Cerebellar cortex (tissue), 1 donor: ENCODE measurements around the gene CLK4.

Source experiments
- DNase-seq: peaks from one replicate; pipeline ENCODE4 v3.0.0-alpha.2; 2015; ENCODE audit warnings: low spot score

The CLK4 gene

DNA sequence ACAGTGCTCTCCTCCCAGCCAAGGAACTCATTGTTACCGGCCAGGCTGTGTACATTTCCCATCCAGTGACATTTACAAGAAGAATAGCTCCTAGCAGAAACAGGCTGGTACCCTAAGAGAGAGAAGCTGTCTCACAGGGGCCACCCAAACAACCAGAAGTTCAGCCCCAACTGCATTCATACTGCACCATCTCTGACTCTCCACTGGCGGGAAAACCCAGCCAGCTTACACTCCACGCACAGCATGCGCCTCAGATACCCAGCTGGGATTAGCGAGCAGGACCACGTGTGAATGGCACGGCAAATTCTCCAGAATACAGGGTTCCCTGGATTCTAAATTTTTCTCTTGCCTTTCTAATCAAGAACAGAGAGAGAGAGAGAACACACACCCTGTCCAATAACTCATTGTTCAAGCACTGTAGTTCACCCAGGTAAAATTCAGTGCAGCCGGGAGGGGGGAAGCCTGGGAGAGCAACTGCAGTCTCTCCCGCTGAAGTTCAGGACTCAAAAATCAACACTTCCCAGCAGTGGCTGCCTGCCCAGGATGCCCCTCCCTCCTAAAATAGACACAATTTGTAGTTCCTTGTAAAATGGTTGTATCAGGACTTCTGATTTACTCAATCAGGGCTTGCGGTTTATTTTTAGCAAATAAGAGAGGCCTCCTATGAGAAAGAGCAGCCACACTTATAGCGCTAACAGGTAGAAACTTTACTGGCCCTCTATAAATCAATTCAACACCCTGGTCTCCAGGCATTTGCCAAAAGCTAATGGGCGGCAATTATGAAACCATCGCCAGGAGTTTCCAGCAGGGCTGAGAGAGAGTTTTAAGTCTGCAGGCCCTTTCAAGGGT lies 38.9 kb downstream of the CLK4 start:
- no peak for DNase-seq

DNA sequence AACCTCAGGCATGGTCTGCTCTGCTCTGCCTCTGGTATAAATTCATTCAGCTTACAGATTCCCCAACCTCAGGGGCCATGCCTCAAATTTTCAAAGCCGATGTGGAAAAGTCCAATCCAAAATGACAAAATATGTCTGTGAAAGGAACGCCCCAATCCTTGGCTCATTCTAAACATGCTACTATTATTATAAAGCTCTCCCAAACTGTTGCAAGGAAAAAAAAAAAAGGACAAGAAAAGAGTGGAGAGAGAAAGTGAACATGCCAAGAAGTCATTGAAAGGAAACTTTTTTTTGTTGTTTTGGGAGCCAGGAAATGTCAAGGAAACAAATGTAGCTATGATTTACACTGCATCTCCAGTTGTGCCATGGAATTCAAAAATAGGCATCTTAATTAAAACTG lies 40.5 kb downstream of the CLK4 start:
- DNase-seq, result no peak

- DNase-seq, result peak; percentile 20
Measured at GRCh38 chr5:178585421-178585820, 41.4 kb downstream of the CLK4 start.

- no peak for DNase-seq
Measured at GRCh38 chr5:178583279-178583678, 43.6 kb downstream of the CLK4 start.

DNA sequence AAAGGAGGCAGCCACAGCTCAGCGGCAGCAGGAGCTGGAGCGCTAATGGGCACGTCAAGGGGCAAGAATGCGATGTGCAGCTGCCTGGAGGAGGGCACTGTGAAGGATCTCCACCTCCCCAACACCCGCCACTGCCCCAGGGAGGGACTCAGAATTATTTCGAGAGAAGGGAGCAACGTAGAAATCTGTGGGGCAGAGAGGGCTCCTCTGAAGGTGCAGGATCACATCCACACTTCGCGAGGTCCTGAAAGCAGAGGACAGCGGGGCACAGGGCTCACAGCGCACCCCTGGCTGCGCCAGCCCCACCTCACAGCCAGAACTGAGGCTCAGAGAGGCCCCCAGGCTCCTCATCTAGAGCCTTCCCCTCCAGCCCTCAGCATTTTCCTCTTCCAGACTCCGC lies 44.6 kb downstream of the CLK4 start:
- no peak for DNase-seq

GRCh38 chr5:178581621-178582020 lies 45.2 kb downstream of the CLK4 start:
- no peak for DNase-seq

GRCh38 chr5:178580271-178580955 lies 46.4 kb downstream of the CLK4 start:
- DNase-seq, result no peak

DNA sequence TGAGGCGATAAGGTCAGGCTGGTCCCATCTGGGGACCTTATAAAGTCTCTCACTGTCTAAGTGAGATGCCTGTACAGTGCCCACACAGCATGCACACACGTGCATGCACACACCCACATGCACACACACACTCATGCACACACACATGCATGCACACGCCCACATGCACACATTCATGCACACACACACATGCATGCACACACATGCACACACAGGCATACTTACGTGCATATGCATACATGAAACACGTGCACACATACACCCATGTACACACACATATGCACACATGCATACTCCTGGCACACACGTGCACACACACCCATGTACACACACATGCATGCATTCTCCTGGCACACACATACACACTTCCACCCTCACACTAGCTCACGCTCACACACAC lies 48.9 kb downstream of the CLK4 start:
- DNase-seq, result no peak

- DNase-seq, result peak; percentile 22
Measured at GRCh38 chr5:178577376-178577839, 49.4 kb downstream of the CLK4 start.

GRCh38 chr5:178576591-178577351 lies 50.1 kb downstream of the CLK4 start:
- DNase-seq, result no peak

DNA sequence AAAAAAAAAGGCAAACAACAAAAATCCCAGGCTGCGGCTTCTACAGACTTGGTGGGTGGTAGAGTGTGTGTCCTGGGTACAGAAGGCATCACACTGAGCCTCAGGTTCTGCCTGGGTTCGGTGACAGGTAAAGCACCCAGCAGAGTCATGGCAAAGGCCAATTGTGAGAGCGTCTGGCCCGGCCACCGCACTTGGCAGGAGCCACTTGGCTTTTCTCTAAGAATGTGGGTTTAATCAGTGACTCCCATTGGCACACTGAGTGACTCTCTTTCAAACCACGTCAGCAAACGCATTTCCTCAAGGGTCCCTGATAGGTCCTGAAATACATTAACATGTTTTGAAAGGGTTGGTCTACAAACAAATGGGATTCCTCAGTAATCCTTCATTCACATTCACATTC lies 53.6 kb downstream of the CLK4 start:
- no peak for DNase-seq

DNA sequence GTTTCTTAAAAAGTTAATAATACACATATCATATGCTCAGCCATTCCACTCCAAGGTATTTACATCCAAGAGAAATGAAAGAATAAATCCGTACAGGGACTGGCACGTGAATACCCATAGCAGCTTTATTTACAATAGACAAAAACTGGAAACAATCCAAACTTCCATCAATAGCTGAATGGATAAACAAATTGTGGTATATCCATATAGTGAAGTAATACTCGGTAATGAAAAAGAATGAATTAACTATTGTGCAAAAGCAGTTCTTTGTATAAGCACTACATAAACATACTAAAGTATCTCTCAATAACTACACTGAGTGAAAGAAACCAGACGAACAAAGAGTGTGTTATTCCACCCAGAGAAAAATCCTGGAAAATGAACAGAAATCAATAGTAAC lies 54.2 kb downstream of the CLK4 start:
- DNase-seq, result no peak

DNA sequence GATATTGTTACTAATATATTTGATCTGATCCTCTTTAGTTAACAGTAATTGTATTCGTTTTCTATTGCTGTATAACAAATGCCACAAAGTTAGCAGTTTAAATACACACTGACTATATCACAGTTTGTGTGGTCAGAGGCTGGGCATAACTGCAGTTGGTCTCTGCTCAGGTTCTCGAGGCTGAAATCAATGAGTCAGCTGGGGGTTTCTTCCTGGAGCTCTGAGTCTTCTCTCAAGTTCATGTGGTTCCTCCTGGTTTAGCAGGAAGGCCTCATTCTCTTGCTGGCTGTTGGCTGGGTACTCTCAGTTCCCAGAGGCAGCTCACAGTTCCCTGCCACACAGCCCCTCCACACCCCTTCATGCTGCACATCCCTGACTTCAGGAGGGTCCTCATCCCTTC lies 57.4 kb downstream of the CLK4 start:
- no peak for DNase-seq

DNA sequence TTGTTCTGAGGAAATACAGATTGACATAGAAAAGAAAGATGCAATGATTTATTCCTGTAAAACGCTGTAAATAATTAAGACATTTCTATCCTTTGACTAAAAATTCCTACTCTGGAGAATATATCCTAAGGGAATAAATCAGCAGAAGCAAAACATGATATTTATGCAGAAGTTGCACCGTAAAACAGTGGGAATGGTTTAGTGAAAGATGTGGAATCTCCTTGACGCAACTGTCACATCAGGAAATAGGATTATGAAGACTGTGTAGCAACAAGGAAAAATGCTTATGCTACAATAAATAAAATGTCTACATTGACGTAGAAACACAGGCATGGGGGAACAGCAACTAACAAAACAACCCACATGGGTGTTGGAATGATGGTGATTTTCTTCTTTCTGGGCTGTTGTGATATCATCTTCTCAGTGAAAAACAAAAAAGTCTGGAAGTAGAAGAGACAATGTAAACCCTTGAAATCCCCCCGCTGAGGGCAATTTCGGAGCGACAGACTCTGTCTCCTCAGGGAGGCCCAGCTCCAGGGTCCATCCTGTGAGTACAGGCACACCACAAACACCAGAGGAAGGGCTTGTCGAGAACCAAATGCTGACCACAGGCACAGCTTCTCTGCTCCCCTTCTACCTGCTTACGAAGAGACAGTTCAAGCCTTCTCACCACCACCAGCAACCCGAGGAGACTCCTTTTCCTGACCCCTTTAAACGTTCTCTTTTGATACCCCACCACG lies 61.9 kb downstream of the CLK4 start:
- no peak for DNase-seq

DNA sequence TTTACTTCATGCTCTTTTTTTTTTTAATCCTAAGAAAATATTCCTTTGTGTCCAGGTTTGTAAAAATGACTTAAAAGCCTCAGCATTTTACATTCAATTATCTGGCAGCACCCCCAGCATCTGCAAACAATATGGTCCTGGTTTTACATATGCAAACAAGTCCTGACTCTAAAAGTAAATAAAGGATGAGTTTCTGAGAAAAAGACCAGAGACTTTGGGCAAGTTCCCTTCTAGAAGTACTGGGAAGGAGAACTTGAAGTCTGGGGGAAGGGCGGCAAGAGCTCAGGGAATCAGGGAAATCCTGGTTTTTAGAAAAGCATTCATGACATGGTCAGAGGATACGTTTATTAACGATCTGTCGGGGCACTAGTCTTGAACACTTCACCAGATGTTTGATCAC lies 62.5 kb downstream of the CLK4 start:
- no peak for DNase-seq

DNA sequence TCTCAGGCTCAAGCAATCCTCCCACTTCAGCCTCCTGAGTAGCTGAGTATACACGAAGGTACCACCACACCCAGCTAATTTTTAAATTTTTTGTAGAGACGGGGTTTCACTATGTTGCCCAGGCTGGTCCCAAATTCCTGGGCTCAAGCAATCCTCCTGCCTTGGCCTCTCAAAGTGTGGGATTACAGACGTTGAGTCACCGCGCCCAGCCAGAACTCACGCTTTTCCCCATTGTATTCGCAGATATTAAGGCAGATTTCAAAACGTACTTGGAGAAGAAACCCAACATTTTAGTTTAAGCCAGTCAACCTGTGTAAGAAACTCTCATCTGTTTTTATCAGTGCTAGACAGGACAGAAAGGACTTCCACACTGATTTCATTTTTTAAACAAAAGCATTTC lies 63.2 kb downstream of the CLK4 start:
- no peak for DNase-seq

- no peak for DNase-seq
Measured at GRCh38 chr5:178561746-178562264, 65.0 kb downstream of the CLK4 start.

- DNase-seq, result no peak
Measured at GRCh38 chr5:178560911-178561310, 65.9 kb downstream of the CLK4 start.

DNA sequence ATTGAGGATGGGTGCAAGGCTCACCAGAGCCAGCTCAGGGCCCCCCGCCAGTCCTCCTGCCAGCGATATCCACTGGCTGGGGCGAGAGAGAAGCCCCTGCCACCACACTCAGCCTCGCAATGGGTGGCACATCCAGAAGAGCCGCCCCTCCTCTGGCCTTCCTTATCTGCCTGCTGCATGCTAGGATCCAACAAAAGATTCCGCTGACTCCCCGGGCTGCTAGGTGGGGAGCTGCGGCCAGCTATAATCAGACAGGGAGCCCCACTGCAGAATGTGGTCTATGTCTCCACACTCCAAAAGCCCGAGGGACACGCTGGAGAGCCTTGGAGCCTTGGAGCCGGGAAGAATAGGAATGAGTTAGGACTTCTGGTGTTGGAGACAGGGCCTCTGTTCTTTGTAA lies 69.4 kb downstream of the CLK4 start:
- no peak for DNase-seq

- no peak for DNase-seq
Measured at GRCh38 chr5:178555771-178556211, 71.1 kb downstream of the CLK4 start.

- no peak for DNase-seq
Measured at GRCh38 chr5:178555005-178555404, 71.8 kb downstream of the CLK4 start.

DNA sequence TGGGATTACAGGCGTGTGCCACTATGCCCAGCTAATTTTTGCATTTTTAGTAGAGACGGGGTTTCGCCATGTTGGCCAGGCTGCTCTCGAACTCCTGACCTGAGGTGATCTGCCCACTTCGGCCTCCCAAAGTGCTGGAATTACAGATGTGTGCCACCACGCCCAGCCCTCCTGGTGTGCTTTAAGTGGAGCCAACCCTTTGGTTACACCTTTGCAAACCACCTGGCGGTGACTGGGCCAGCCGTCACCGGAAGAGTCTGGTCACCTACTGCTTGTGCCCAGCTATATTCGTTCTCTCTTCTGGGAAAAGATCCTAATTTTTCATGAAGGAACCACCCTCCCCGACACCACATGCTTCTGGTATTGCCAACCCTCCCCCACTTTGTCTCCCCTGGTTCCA lies 72.5 kb downstream of the CLK4 start:
- no peak for DNase-seq
